Hematopoietic multipotent progenitor cell treated with erythropoietin and hydrocortisone succinate and interleukin-3 and kit ligand, for 6 days (in vitro differentiated cells): Measurements from ENCODE around the gene SLC6A17.

Experiments used
- DNase-seq: peaks from one replicate; pipeline ENCODE4 v3.0.0-alpha.2; 2015

SLC6A17 gene

GRCh38 chr1:110243574-110243973 lies 93.3 kb downstream of the SLC6A17 start:
- peak; percentile 14 for DNase-seq

- no peak for DNase-seq
Observed at GRCh38 chr1:110245876-110246620, 95.8 kb downstream of the SLC6A17 start.

- no peak for DNase-seq
Observed at GRCh38 chr1:110248746-110249145, 98.5 kb downstream of the SLC6A17 start.

- no peak for DNase-seq
Observed at GRCh38 chr1:110249256-110249655, 99.0 kb downstream of the SLC6A17 start.

GRCh38 chr1:110250008-110250407 lies 99.7 kb downstream of the SLC6A17 start:
- no peak for DNase-seq

GRCh38 chr1:110250749-110251148 lies 100.5 kb downstream of the SLC6A17 start:
- no peak for DNase-seq
